K562 (cell line): Measurements from ENCODE around the gene AMMECR1L. TPM values are rescaled to one million over a fixed set of nuclear protein-coding genes. Genes with fewer than 3 reads are reported as not detected.

Source experiments
- ATAC-seq: fragments of 200-7000 bp; cut with Tn5 transposase; 3 replicates; pipeline ENCODE4 v1.9.1; 2020; ENCODE audit warnings: moderate library complexity
- BruUV-seq: library from RNA; stranded (reverse); fragments of 400-500 nt; replicated peaks from 2 replicates; lab custom pipeline; 2021; lab: Mats Ljungman, UMichigan
- CTCF ChIA-PET: fragments of 300-600 bp; formaldehyde crosslinking; extraction: SDS; loops from one replicate; lab custom pipeline; 2021; ENCODE audit warnings: low intra/inter-chr PET ratio; lab: Yijun Ruan, JAX
- POLR2A ChIA-PET: fragments of 300-600, 350-650 bp; sonication (Branson Sonifier 250); formaldehyde crosslinking; extraction: SDS; loops from one replicate; lab custom pipeline; 2021; ENCODE audit warnings: antibody characterized with exemption, inconsistent platforms; lab: Yijun Ruan, JAX
- DNase-seq, 4 experiments: peaks; one replicate each; pipeline versions ENCODE4 v3.0.0 to v3.0.0-alpha.2; 2011 to 2018; ENCODE audit warnings: low spot score in 3 of 4, mixed read lengths in 3 of 4; ENCODE audit errors: extremely low read depth in 1 of 4
- FAIRE-seq: peaks from 2 replicates; lab custom pipeline; 2011; peaks lifted over from hg19 to GRCh38; lab: Jason Lieb, UNC
- H2AFZ ChIP-seq: 2 replicates; pipeline ENCODE4 v1.6.0; 2011; ENCODE audit warnings: low read depth, low read length, control low read depth, inconsistent platforms
- H3K27ac ChIP-seq: fragments of 200-600 bp; 3 replicates; pipeline ENCODE4 v1.8.0; 2011; ENCODE audit warnings: low read depth, mild to moderate bottlenecking, control low read depth, inconsistent platforms, low read length, moderate library complexity, mixed read lengths; ENCODE audit errors: extremely low read depth
- H3K27me3 ChIP-seq, 2 experiments: fragments of 300-600 bp in 1 of 2; 2 replicates in 1 of 2; 3 replicates in 1 of 2; pipeline versions ENCODE4 v1.6.0 to v1.8.0; 2011; ENCODE audit warnings: inconsistent platforms in 2 of 2, low read length in 2 of 2, mild to moderate bottlenecking in 1 of 2, mixed read lengths in 1 of 2, moderate library complexity in 1 of 2; ENCODE audit not compliant: control insufficient read depth in 2 of 2, insufficient read depth in 2 of 2
- H3K36me3 ChIP-seq: fragments of 300-600 bp; 3 replicates; pipeline ENCODE4 v1.8.0; 2011; ENCODE audit warnings: mild to moderate bottlenecking, low read length, inconsistent platforms; ENCODE audit not compliant: control insufficient read depth, insufficient read depth
- H3K4me1 ChIP-seq, 2 experiments: fragments of 200-600 bp in 1 of 2; replicated peaks in 1 of 2; 2 replicates in 1 of 2; 3 replicates in 1 of 2; pipeline versions ENCODE4 v1.5.1 to v1.8.0; 2011; ENCODE audit warnings: inconsistent platforms in 2 of 2, low read length in 2 of 2, mild to moderate bottlenecking in 1 of 2, mixed read lengths in 1 of 2, moderate library complexity in 1 of 2; ENCODE audit not compliant: control insufficient read depth in 2 of 2, insufficient read depth in 2 of 2
- H3K4me2 ChIP-seq: 2 replicates; pipeline ENCODE4 v1.6.1; 2011; ENCODE audit warnings: low read length, control low read depth, inconsistent platforms, mixed read lengths; ENCODE audit not compliant: insufficient read depth
- H3K4me3 ChIP-seq: fragments of 200-600 bp; sonication (generic), shearing (Covaris generic); 2 replicates; pipeline ENCODE4 v1.5.1; 2016; ENCODE audit warnings: control low read depth, inconsistent platforms
- H3K79me2 ChIP-seq: fragments of 200-600 bp; 3 replicates; pipeline ENCODE4 v1.8.0; 2011; ENCODE audit warnings: low read length, inconsistent platforms; ENCODE audit not compliant: control insufficient read depth, insufficient read depth
- H3K9ac ChIP-seq, 2 experiments: 2 replicates each; pipeline versions ENCODE4 v1.6.0 to v1.6.1; 2011; ENCODE audit warnings: low read depth in 2 of 2, low read length in 2 of 2, control low read depth in 1 of 2, inconsistent platforms in 1 of 2, mild to moderate bottlenecking in 1 of 2, mixed read lengths in 1 of 2; ENCODE audit not compliant: insufficient read depth in 1 of 2
- H3K9me1 ChIP-seq: one replicate; pipeline ENCODE4 v1.6.0; 2011; ENCODE audit warnings: inconsistent platforms, mild to moderate bottlenecking, low read length, moderate library complexity; ENCODE audit not compliant: control insufficient read depth, insufficient read depth
- H3K9me3 ChIP-seq: replicated peaks from 2 replicates; pipeline ENCODE4 v1.5.1; 2011; ENCODE audit warnings: low read depth, low read length, inconsistent platforms; ENCODE audit not compliant: control insufficient read depth, insufficient read depth
- H4K20me1 ChIP-seq: replicated peaks from 2 replicates; pipeline ENCODE4 v1.6.1; 2011; ENCODE audit warnings: low read length, inconsistent platforms, mixed read lengths; ENCODE audit not compliant: control insufficient read depth, insufficient read depth
- DDX20 ChIP-seq: fragments of 450-650 bp; IDR thresholded peaks from 2 replicates; pipeline ENCODE4 v1.6.1; 2016; ENCODE audit warnings: missing genetic modification characterization, low read depth, mild to moderate bottlenecking, missing compliant biosample characterization, moderate library complexity
- HDAC6 ChIP-seq: IDR thresholded peaks from 2 replicates; pipeline ENCODE4 v1.6.1; 2012; ENCODE audit warnings: low read depth, mild to moderate bottlenecking, control low read depth, inconsistent platforms, low read length, moderate library complexity
- KLF1 ChIP-seq: fragments of 450-650 bp; IDR thresholded peaks from 2 replicates; pipeline ENCODE4 v1.6.1; 2016; ENCODE audit warnings: missing genetic modification characterization, missing compliant biosample characterization
- MAFK ChIP-seq: IDR thresholded peaks from 2 replicates; pipeline ENCODE4 v1.6.1; 2011; ENCODE audit warnings: low read length, improper control_type of control experiment
- PCBP2 ChIP-seq: fragments of 200-400 bp; formaldehyde crosslinking; IDR thresholded peaks from 2 replicates; pipeline ENCODE4 v1.6.1; 2018; ENCODE audit warnings: low read length, low read depth, mild to moderate bottlenecking, moderate library complexity; ENCODE audit not compliant: poor library complexity, severe bottlenecking
- SNRNP70 ChIP-seq: fragments of 200-400 bp; formaldehyde crosslinking; optimal IDR thresholded peaks from 2 replicates; pipeline ENCODE3; 2017; ENCODE audit warnings: low read depth, low read length
- ZNF785 ChIP-seq: fragments of 250-450 bp; sonication (Bioruptor Pico); IDR thresholded peaks from 2 replicates; pipeline ENCODE4 v1.4.0; 2020; ENCODE audit warnings: mild to moderate bottlenecking
- WGBS: fragments of 100-300 bp; shearing (Covaris generic); methylation state at CpG from one replicate; pipeline ENCODE4 v1.1.6; 2016; ENCODE audit warnings: low coverage, mixed read lengths; ENCODE audit not compliant: insufficient coverage; ENCODE audit errors: missing lambda C conversion rate; 5-methylcytosine and 5-hydroxymethylcytosine counted together
- in situ Hi-C: fragments of 300-500 bp; cut with MboI; formaldehyde crosslinking; loops from 4 replicates; pipeline ENCODE4 v1.15.0; 2018; ENCODE audit warnings: inconsistent platforms, mixed read lengths
- intact Hi-C: fragments of 100-400 bp; cut with micrococcal nuclease; formaldehyde crosslinking; loops from 2 replicates; pipeline ENCODE4 v1.14.2; 2022
- polyA plus RNA-seq, 8 experiments: library from polyadenylated mRNA; depleted of rRNA in 4 of 8; stranded (reverse) in 5 of 8; unstranded in 3 of 8; fragments of >200 nt; fragmentation: Nextera tagmentation in 2 of 8; fragmentation: Illumina TruSeq in 1 of 8; extraction: Ambion mirVana in 2 of 8; extraction: Trizol in 1 of 8; gene quantifications; 2 replicates each; pipeline versions ENCODE4 v1.2.1 to v1.2.3, GENCODE V29; 2011 to 2014; ENCODE audit warnings: inconsistent platforms in 1 of 8, missing spikeins in 1 of 8
- total RNA-seq, 7 experiments: library from RNA; depleted of rRNA in 6 of 7; stranded (reverse); fragments of >200 nt in 6 of 7; fragmentation: Illumina TruSeq in 2 of 7; extraction: Trizol in 2 of 7; gene quantifications; 2 replicates each; pipeline versions ENCODE4 v1.2.1 to v1.2.3, GENCODE V29; 2011 to 2021; ENCODE audit warnings: low replicate concordance in 1 of 7

The AMMECR1L gene
- total and polyA plus RNA-seq, 9 of the 15 experiments (the other 6 are each of a cell fraction or from before 2014, with no cell fraction given): 3.7 to 15.3 (median 9.1) TPM

- POLR2A ChIA-PET: interaction anchor here (0.9 to 1.2 kb wide), 2 partner anchors 9 to 10 kb away, joined by 4 to 9 read pairs; no protein-coding TSS in a partner anchor
- peaks cover 79% of the 10 kb centered on the region for H3K79me2 ChIP-seq
- H3K9me1 ChIP-seq: peaks cover 4% of the 10 kb centered on the region
- peaks cover 70% of the 10 kb centered on the region for H3K36me3 ChIP-seq
- WGBS: 95% methylated on average over 4 of the region's 4 CpGs
- ATAC-seq (no peak), DNase-seq (no peak), FAIRE-seq (no peak)
- H2AFZ ChIP-seq: no peak overlapping the region
- no peak overlapping the region for H3K4me2 ChIP-seq
- CTCF ChIA-PET: no interaction called here
- in situ Hi-C loops (no loop called here), intact Hi-C loops (no loop called here)
- no peaks in the 10 kb centered on the region for H3K9me3 ChIP-seq
- no peak overlapping the region for H3K27ac ChIP-seq
- no TSS peak for BruUV-seq
- no peak overlapping the region for H3K4me3 ChIP-seq
- TF ChIP-seq SNRNP70 (no peak), ZNF785 (CRISPR knock-in tag) (no peak), KLF1 (tag) (no peak), PCBP2 (no peak), HDAC6 (no peak), MAFK (no peak), DDX20 (no peak)
- no peaks in the 10 kb centered on the region for H3K27me3 ChIP-seq
- H3K9ac ChIP-seq: 0 out of 4 replicates have a peak overlapping the region, but pooled peaks of 1 of the 2 experiments have one; percentile 31
- peaks cover 8 to 15% of the 10 kb centered on the region in 2 experiments; a peak in 4 of 5 replicates for H3K4me1 ChIP-seq
- H4K20me1 ChIP-seq: peaks cover 8% of the 10 kb centered on the region; the same call in 1 of the 2 replicates
Measured at GRCh38 chr2:127853671-127854070, 32.1 kb downstream of the AMMECR1L start.
